ENCODE results near the gene PRSS57. TPM values are rescaled to one million over a fixed set of nuclear protein-coding genes. Genes with fewer than 3 reads are reported as not detected.

The PRSS57 gene
- total RNA-seq, 4 donors from 2014 or later: not detected

DNA sequence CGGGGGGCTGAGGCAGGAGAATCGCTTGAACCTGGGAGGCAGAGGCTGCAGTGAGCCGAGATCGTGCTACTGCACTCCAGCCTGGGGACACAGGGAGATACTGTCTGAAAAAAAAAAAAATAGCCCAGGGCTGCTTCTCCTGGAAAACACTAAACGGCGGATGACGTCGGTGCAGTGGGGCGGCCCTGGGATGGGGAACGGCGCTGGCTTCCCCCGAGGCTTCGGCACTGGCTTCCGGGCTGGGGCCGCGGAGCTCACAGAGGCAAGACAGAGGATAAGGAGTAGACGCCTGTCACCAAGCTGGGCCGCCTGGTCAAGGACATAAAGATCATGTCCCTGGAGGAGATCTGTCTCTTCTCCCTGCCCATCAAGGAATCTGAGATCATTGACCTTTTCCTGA lies 5.0 kb downstream of the PRSS57 start:
- TF ChIP-seq EP300 (IDR thresholded peaks at IDR 0.05) (no peak), POLR2A (IDR thresholded peaks at IDR 0.05) (no peak), POLR2AphosphoS5 (IDR thresholded peaks at IDR 0.05) (no peak)
- TF ChIP-seq, protein P1, sequence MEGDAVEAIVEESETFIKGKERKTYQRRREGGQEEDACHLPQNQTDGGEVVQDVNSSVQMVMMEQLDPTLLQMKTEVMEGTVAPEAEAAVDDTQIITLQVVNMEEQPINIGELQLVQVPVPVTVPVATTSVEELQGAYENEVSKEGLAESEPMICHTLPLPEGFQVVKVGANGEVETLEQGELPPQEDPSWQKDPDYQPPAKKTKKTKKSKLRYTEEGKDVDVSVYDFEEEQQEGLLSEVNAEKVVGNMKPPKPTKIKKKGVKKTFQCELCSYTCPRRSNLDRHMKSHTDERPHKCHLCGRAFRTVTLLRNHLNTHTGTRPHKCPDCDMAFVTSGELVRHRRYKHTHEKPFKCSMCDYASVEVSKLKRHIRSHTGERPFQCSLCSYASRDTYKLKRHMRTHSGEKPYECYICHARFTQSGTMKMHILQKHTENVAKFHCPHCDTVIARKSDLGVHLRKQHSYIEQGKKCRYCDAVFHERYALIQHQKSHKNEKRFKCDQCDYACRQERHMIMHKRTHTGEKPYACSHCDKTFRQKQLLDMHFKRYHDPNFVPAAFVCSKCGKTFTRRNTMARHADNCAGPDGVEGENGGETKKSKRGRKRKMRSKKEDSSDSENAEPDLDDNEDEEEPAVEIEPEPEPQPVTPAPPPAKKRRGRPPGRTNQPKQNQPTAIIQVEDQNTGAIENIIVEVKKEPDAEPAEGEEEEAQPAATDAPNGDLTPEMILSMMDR (IDR thresholded peaks at IDR 0.05): no peak
- WGBS, 2 donors (ENCODE audit: low coverage in 1 of 2): 30 to 76% methylated on average over 2 to 14 of the region's 18 CpGs
- Histone ChIP-seq H3K9me3 (no peaks in the 10 kb centered on the region), H3K27me3 (peaks cover 8% of the 10 kb centered on the region), H3K36me3 (no peaks in the 10 kb centered on the region), H3K27ac (no peak overlapping the region), H3K4me1 (no peaks in the 10 kb centered on the region), H3K4me3 (no peak overlapping the region)
- ATAC-seq: no peak

DNA sequence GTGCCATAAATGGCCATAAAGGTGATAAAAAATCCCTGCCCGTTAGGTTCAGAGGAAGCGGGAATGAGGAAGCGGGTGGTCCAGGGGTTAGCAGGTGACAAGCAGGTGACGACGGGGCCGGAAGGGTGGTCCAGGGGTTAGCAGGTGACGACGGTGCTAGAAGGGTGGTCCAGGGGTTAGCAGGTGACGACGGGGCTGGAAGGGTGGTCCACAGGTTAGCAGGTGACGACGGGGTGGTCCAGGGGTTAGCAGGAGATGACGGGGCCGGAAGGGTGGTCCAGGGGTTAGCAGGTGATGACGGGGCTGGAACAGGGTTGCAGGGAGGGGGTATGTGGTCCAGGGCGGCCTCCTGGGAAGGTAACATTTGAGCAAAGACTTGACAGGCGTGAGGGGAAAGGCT lies 6.3 kb downstream of the PRSS57 start:
- H3K4me3 ChIP-seq: no peak overlapping the region
- no peaks in the 10 kb centered on the region for H3K4me1 ChIP-seq
- ATAC-seq: no peak
- no peaks in the 10 kb centered on the region for H3K9me3 ChIP-seq
- H3K36me3 ChIP-seq: no peaks in the 10 kb centered on the region
- TF ChIP-seq, protein P1 (IDR thresholded peaks at IDR 0.05): no peak
- WGBS, 2 donors (ENCODE audit: low coverage in 1 of 2): 88 to 94% methylated on average over 7 to 11 of the region's 17 CpGs
- no peaks in the 10 kb centered on the region for H3K27me3 ChIP-seq
- H3K27ac ChIP-seq: no peak overlapping the region

DNA sequence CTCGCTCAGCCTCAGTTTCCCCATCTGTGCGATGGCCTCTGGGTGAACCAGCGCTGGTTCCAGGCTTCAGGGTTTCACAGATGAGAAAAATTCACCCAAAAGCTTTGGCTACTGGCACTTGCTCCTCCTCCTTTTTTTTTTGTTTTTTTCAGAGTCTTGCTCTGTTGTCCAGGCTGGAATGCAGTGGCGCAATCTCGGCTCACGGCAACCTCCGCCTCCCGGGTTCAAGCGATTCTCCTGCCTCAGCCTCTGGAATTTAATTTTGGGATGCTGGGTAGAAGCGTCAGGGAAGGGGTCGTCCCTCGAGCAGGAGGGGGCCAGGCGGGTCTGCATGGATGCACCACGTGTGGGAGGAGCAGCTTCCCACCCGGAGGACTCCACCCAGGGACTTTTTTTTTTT lies 7.0 kb downstream of the PRSS57 start:
- no peaks in the 10 kb centered on the region for H3K4me1 ChIP-seq
- WGBS, 2 donors (ENCODE audit: low coverage in 1 of 2): 50 to 80% methylated on average over 1 to 2 of the region's 15 CpGs
- no peak overlapping the region for H3K27ac ChIP-seq
- H3K9me3 ChIP-seq: no peaks in the 10 kb centered on the region
- no peak overlapping the region for H3K4me3 ChIP-seq
- no peak for ATAC-seq
- TF ChIP-seq POLR2A (IDR thresholded peaks at IDR 0.05) (no peak), POLR2AphosphoS5 (IDR thresholded peaks at IDR 0.05) (no peak), EP300 (IDR thresholded peaks at IDR 0.05) (no peak)
- TF ChIP-seq, protein P1 (IDR thresholded peaks at IDR 0.05): no peak
- no peaks in the 10 kb centered on the region for H3K27me3 ChIP-seq
- no peaks in the 10 kb centered on the region for H3K36me3 ChIP-seq

- Histone ChIP-seq H3K27ac (no peak overlapping the region), H3K27me3 (no peaks in the 10 kb centered on the region), H3K4me1 (no peaks in the 10 kb centered on the region), H3K4me3 (no peak overlapping the region), H3K36me3 (no peaks in the 10 kb centered on the region), H3K9me3 (no peaks in the 10 kb centered on the region)
- TF ChIP-seq EP300 (IDR thresholded peaks at IDR 0.05): no peak
- no peak for TF ChIP-seq POLR2A (IDR thresholded peaks at IDR 0.05)
- TF ChIP-seq POLR2AphosphoS5 (IDR thresholded peaks at IDR 0.05): no peak
- TF ChIP-seq, protein P1 (IDR thresholded peaks at IDR 0.05): no peak
- 78 to 100% methylated on average over 4 of the region's 11 CpGs for WGBS, 2 donors (ENCODE audit: low coverage in 1 of 2)
- no peak for ATAC-seq
These were observed 7.6 kb downstream of the PRSS57 start for GRCh38 chr19:687569-688166.

GRCh38 chr19:686589-687297 lies 8.5 kb downstream of the PRSS57 start:
- H3K4me3 ChIP-seq: no peak overlapping the region
- H3K27ac ChIP-seq: no peak overlapping the region
- 70 to 83% methylated on average over 3 to 7 of the region's 17 CpGs for WGBS, 2 donors (ENCODE audit: low coverage in 1 of 2)
- no peaks in the 10 kb centered on the region for H3K4me1 ChIP-seq
- H3K36me3 ChIP-seq: peaks cover 0 to 2% of the 10 kb centered on the region in 2 donors
- H3K9me3 ChIP-seq: no peaks in the 10 kb centered on the region
- ATAC-seq: no peak
- H3K27me3 ChIP-seq: no peaks in the 10 kb centered on the region
- TF ChIP-seq EP300 (IDR thresholded peaks at IDR 0.05) (no peak), POLR2AphosphoS5 (IDR thresholded peaks at IDR 0.05) (no peak), POLR2A (IDR thresholded peaks at IDR 0.05) (no peak)
- TF ChIP-seq, protein P1 (IDR thresholded peaks at IDR 0.05): no peak
